H1 (cell line): ENCODE data around the gene RASGRP3.

Source experiments
- BACH1 ChIP-seq: IDR thresholded peaks from 2 replicates; pipeline ENCODE4 v1.6.1; 2012; ENCODE audit warnings: low read length, improper control_type of control experiment
- CHD2 ChIP-seq: IDR thresholded peaks from 2 replicates; pipeline ENCODE4 v1.6.1; 2012; ENCODE audit warnings: low read length, improper control_type of control experiment
- EP300 ChIP-seq, 2 experiments: IDR thresholded peaks; 1 replicate in 1 of 2; 2 replicates in 1 of 2; pipeline ENCODE4 v1.6.1; 2011 to 2012; ENCODE audit warnings: low read depth in 2 of 2, low read length in 2 of 2, mild to moderate bottlenecking in 2 of 2, borderline replicate concordance in 1 of 2, inconsistent platforms in 1 of 2, moderate library complexity in 1 of 2
- EZH2 ChIP-seq: fragments of 200-600 bp; sonication (generic); IDR thresholded peaks from 2 replicates; pipeline ENCODE4 v1.7.1; 2012; ENCODE audit warnings: low read depth, mild to moderate bottlenecking, moderate library complexity, low read length, inconsistent platforms; ENCODE audit not compliant: severe bottlenecking
- FOSL1 ChIP-seq: IDR thresholded peaks from 2 replicates; pipeline ENCODE4 v1.6.1; 2011; ENCODE audit warnings: mild to moderate bottlenecking, low read depth, low read length, moderate library complexity; ENCODE audit not compliant: insufficient read depth
- HDAC2 ChIP-seq, 2 experiments: fragments of 300-600 bp in 1 of 2; sonication (generic) in 1 of 2; IDR thresholded peaks; 2 replicates each; pipeline ENCODE4 v1.6.1; 2011 to 2012; ENCODE audit warnings: low read depth in 2 of 2, low read length in 2 of 2, mild to moderate bottlenecking in 2 of 2, moderate library complexity in 2 of 2, borderline replicate concordance in 1 of 2, inconsistent platforms in 1 of 2
- JUN ChIP-seq: IDR thresholded peaks from 2 replicates; pipeline ENCODE4 v1.6.1; 2011; ENCODE audit warnings: low read depth, mild to moderate bottlenecking, improper control_type of control experiment, low read length
- KDM1A ChIP-seq: fragments of 200-600, 300-600 bp; sonication (generic); IDR thresholded peaks from 2 replicates; pipeline ENCODE4 v1.7.1; 2016; ENCODE audit warnings: mild to moderate bottlenecking, low read length, borderline replicate concordance
- TAF1 ChIP-seq: IDR thresholded peaks from 2 replicates; pipeline ENCODE4 v1.6.1; 2011; ENCODE audit warnings: mild to moderate bottlenecking, low read depth, low read length
- TEAD4 ChIP-seq: IDR thresholded peaks from 2 replicates; pipeline ENCODE4 v1.6.1; 2012; ENCODE audit warnings: low read depth, low read length, inconsistent platforms, mixed read lengths
- YY1 ChIP-seq: IDR thresholded peaks from 2 replicates; pipeline ENCODE4 v1.6.1; 2011; ENCODE audit warnings: low read depth, mild to moderate bottlenecking, low read length
- TF ChIP-seq, protein P1 (sequence below), 3 experiments: IDR thresholded peaks; 1 replicate in 2 of 3; 2 replicates in 1 of 3; pipeline versions ENCODE4 v1.5.1 to v1.6.1; 2011; ENCODE audit warnings: low read length in 3 of 3, mild to moderate bottlenecking in 3 of 3, inconsistent platforms in 2 of 3, low read depth in 1 of 3, moderate library complexity in 1 of 3; ENCODE audit not compliant: insufficient read depth in 1 of 3; ENCODE audit errors: control extremely low read depth in 1 of 3
- TF ChIP-seq, protein P2 (sequence below): IDR thresholded peaks from 2 replicates; pipeline ENCODE4 v1.6.1; 2012; ENCODE audit warnings: inconsistent platforms
- TF ChIP-seq, protein P3 (sequence below): IDR thresholded peaks from 2 replicates; pipeline ENCODE4 v1.6.1; 2011; ENCODE audit warnings: low read length, improper control_type of control experiment

DNA sequence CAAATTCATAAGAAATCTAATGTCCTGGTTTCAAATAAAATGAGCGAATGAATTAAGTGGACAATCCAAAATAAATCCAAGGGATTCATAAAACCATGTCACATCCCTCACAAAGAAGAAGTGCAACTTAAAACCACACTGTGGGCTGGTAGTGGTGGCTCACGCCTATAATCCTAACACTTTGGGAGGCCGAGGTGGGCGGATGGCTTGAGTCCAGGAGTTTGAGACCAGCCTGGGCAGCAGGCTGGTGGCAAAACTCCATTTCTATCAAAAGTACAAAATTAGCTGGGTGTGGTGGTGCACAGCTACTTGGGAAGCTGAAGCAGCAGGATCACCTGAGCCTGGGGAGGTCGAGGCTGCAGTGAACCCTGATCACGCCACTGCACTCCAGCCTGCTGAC is 97.2 kb downstream of the RASGRP3 start:
- no peak for TF ChIP-seq TAF1
- no peak for TF ChIP-seq EZH2
- no peak for TF ChIP-seq BACH1
- TF ChIP-seq YY1: no peak
- TF ChIP-seq, protein P1, sequence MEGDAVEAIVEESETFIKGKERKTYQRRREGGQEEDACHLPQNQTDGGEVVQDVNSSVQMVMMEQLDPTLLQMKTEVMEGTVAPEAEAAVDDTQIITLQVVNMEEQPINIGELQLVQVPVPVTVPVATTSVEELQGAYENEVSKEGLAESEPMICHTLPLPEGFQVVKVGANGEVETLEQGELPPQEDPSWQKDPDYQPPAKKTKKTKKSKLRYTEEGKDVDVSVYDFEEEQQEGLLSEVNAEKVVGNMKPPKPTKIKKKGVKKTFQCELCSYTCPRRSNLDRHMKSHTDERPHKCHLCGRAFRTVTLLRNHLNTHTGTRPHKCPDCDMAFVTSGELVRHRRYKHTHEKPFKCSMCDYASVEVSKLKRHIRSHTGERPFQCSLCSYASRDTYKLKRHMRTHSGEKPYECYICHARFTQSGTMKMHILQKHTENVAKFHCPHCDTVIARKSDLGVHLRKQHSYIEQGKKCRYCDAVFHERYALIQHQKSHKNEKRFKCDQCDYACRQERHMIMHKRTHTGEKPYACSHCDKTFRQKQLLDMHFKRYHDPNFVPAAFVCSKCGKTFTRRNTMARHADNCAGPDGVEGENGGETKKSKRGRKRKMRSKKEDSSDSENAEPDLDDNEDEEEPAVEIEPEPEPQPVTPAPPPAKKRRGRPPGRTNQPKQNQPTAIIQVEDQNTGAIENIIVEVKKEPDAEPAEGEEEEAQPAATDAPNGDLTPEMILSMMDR (IDR thresholded peaks at IDR 0.05; ENCODE audit: control extremely low read depth in 1 of 3, insufficient read depth in 1 of 3, low read depth in 1 of 3, low read length in 3 of 3): no peak
- TF ChIP-seq TEAD4: no peak
- TF ChIP-seq, protein P2, sequence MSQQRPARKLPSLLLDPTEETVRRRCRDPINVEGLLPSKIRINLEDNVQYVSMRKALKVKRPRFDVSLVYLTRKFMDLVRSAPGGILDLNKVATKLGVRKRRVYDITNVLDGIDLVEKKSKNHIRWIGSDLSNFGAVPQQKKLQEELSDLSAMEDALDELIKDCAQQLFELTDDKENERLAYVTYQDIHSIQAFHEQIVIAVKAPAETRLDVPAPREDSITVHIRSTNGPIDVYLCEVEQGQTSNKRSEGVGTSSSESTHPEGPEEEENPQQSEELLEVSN: no peak
- no peak for TF ChIP-seq FOSL1
- no peak for TF ChIP-seq EP300 (IDR thresholded peaks at IDR 0.05; ENCODE audit: borderline replicate concordance in 1 of 2, low read depth in 2 of 2, low read length in 2 of 2)
- TF ChIP-seq KDM1A: no peak
- no peak for TF ChIP-seq HDAC2 (IDR thresholded peaks at IDR 0.05; ENCODE audit: borderline replicate concordance in 1 of 2, low read depth in 2 of 2, low read length in 2 of 2)
- no peak for TF ChIP-seq JUN
- no peak for TF ChIP-seq CHD2
- TF ChIP-seq, protein P3, sequence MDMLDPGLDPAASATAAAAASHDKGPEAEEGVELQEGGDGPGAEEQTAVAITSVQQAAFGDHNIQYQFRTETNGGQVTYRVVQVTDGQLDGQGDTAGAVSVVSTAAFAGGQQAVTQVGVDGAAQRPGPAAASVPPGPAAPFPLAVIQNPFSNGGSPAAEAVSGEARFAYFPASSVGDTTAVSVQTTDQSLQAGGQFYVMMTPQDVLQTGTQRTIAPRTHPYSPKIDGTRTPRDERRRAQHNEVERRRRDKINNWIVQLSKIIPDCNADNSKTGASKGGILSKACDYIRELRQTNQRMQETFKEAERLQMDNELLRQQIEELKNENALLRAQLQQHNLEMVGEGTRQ: no peak
